Neural crest cell (in vitro differentiated cells): ENCODE data around the gene TNIP2. TPM values are rescaled to one million over a fixed set of nuclear protein-coding genes. Genes with fewer than 3 reads are reported as not detected.

ENCODE experiments used
- DNase-seq: peaks from one replicate; pipeline ENCODE4 v3.0.0; 2021; ENCODE audit warnings: low read depth, mixed read lengths, low spot score
- H3K27ac Mint-ChIP-seq: one replicate; pipeline ENCODE4 v1.8.0; 2021; ENCODE audit warnings: mild to moderate bottlenecking, mixed read lengths; ENCODE audit not compliant: unreplicated experiment
- H3K27me3 Mint-ChIP-seq: 2 replicates; pipeline ENCODE4 v1.8.0; 2021; ENCODE audit warnings: low read depth, mild to moderate bottlenecking, mixed read lengths
- H3K36me3 Mint-ChIP-seq: 2 replicates; pipeline ENCODE4 v1.8.0; 2021; ENCODE audit warnings: low read depth, mild to moderate bottlenecking, mixed read lengths
- H3K4me1 Mint-ChIP-seq: 2 replicates; pipeline ENCODE4 v1.8.0; 2021; ENCODE audit warnings: mixed read lengths
- H3K4me3 Mint-ChIP-seq: one replicate; pipeline ENCODE4 v1.8.0; 2021; ENCODE audit warnings: mild to moderate bottlenecking, mixed read lengths
- H3K9me3 Mint-ChIP-seq: 2 replicates; pipeline ENCODE4 v1.8.0; 2021; ENCODE audit warnings: mixed read lengths
- total RNA-seq: library from RNA; stranded (reverse); gene quantifications from 2 replicates; pipeline ENCODE4 v1.2.1, GENCODE V29; 2021
- TF ChIP-seq, protein P1 (sequence below): fragments of 200-600 bp; sonication (generic); conservative IDR thresholded peaks from 2 replicates; pipeline ENCODE4 v1.5.0; 2021; ENCODE audit warnings: antibody characterized with exemption, mild to moderate bottlenecking

Gene TNIP2
- total RNA-seq, 1 donor from 2014 or later = 25.1 TPM

DNA sequence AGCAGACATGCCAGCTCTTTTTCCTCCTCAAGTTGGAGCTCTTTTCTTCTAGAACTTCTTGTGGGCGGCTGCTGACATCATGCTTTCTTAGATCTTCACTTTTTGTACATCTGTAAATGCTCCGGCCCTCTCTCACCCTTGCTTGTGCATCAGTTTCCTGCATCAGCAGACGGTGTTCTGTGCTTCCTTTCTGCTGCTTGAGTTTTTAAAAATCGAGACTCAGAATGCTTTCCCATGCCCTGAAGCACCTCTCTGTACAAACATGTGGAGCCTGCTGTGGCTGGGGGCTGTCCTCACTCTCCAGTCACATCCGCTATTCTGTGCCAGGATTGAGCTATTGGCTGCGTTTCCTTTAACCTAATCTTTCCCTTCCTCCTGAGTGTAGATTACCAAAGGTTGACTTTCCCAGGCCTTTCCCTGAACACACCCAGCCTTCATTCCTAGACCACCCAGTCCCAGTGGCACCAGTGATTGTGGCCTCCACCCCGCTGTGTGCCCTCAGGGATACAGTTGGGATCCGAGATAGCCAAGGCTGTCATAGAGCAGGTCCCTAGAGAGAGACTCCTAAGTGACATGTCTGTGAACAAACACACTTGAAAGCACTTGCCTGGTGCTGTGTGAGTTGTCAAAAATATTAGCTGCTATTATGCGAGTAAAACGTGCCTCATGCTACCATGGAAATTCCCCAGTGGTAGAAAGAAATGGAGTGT is 41.9 kb downstream of the TNIP2 start:
- H3K36me3 Mint-ChIP-seq = peaks cover 31% of the 10 kb centered on the region
- no peak for DNase-seq
- no peak overlapping the region for H3K27ac Mint-ChIP-seq
- H3K4me3 Mint-ChIP-seq = no peak overlapping the region
- no peaks in the 10 kb centered on the region for H3K9me3 Mint-ChIP-seq
- TF ChIP-seq, protein P1, sequence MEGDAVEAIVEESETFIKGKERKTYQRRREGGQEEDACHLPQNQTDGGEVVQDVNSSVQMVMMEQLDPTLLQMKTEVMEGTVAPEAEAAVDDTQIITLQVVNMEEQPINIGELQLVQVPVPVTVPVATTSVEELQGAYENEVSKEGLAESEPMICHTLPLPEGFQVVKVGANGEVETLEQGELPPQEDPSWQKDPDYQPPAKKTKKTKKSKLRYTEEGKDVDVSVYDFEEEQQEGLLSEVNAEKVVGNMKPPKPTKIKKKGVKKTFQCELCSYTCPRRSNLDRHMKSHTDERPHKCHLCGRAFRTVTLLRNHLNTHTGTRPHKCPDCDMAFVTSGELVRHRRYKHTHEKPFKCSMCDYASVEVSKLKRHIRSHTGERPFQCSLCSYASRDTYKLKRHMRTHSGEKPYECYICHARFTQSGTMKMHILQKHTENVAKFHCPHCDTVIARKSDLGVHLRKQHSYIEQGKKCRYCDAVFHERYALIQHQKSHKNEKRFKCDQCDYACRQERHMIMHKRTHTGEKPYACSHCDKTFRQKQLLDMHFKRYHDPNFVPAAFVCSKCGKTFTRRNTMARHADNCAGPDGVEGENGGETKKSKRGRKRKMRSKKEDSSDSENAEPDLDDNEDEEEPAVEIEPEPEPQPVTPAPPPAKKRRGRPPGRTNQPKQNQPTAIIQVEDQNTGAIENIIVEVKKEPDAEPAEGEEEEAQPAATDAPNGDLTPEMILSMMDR = no peak
- H3K27me3 Mint-ChIP-seq = no peaks in the 10 kb centered on the region
- H3K4me1 Mint-ChIP-seq = peaks cover 12% of the 10 kb centered on the region

DNA sequence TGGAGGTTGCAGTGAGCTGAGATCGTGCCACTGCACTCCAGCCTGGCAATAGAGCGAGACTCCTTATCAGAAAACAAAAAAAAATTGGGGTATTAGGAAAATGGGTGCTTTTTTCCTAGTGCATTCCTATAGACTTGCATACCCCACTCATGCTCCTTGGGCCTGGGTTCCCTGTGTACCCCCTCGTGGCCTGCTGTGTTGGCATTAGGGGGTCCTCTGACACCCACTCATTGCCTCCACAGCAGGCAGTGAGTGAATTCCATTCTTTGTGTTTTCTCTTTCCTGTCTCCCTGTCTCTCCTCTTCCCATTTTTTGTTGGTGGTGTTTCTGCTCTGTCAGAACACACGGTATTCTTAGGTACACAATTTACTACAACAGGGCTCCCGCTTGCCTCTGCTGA is 42.8 kb downstream of the TNIP2 start:
- H3K4me1 Mint-ChIP-seq = peaks cover 12% of the 10 kb centered on the region
- DNase-seq = no peak
- no peaks in the 10 kb centered on the region for H3K27me3 Mint-ChIP-seq
- no peaks in the 10 kb centered on the region for H3K9me3 Mint-ChIP-seq
- TF ChIP-seq, protein P1 = no peak
- no peak overlapping the region for H3K27ac Mint-ChIP-seq
- peaks cover 27% of the 10 kb centered on the region for H3K36me3 Mint-ChIP-seq
- no peak overlapping the region for H3K4me3 Mint-ChIP-seq

DNA sequence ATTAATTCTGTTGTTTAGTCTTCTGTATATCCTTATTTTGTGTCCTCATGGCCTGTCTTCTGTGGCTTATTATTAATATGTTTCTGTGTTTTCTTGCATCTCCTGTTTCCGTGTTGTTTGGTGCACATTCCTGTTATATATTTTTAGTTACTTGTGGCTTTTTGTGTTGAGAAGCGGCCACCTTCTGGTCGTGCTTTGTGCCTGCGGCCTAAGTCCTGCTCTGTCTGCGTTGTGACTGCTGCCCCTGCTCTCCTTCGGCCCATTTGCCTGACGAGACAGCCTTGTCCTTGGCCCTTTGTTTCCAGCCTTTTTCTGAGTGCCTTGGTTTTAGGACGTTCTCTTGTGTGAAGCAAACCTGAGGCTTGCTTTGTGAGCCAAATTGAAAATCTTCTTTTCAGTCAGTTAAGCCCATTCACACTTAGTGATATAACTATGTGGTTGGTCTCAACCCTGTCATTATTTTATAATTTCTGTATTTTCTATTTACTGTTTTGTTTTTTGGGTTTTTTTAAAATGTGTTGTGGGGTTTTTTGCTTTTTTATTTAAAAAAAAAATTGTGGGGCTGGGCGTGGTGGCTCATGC is 43.8 kb downstream of the TNIP2 start:
- peaks cover 23% of the 10 kb centered on the region for H3K36me3 Mint-ChIP-seq
- peaks cover 12% of the 10 kb centered on the region for H3K4me1 Mint-ChIP-seq
- H3K27me3 Mint-ChIP-seq = no peaks in the 10 kb centered on the region
- H3K4me3 Mint-ChIP-seq = no peak overlapping the region
- DNase-seq = no peak
- no peaks in the 10 kb centered on the region for H3K9me3 Mint-ChIP-seq
- no peak overlapping the region for H3K27ac Mint-ChIP-seq
- TF ChIP-seq, protein P1 = peak; percentile 58

DNA sequence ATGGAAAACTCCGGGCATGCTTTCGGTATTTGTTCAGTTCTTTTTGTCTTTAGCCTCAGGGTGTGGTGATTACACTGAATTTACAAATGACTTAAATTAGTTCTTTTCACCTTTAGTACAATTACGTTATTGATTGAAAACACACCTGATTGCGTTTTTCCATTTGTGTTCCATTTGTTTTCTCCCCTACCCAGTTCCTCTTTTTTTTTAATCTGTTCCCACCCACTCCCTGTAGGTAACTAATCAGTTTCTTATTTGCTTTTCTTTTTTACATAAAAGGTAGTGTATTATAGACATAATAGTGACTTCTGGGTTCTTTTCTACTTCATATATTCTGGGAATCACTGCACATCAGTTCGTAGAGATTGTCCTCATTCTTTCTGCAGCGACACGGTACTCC is 53.4 kb downstream of the TNIP2 start:
- TF ChIP-seq, protein P1 = no peak
- Mint-ChIP-seq H3K4me3 (no peak overlapping the region), H3K27me3 (no peaks in the 10 kb centered on the region), H3K9me3 (no peaks in the 10 kb centered on the region), H3K4me1 (no peaks in the 10 kb centered on the region), H3K36me3 (peaks cover 23% of the 10 kb centered on the region), H3K27ac (no peak overlapping the region)
- DNase-seq = no peak

DNA sequence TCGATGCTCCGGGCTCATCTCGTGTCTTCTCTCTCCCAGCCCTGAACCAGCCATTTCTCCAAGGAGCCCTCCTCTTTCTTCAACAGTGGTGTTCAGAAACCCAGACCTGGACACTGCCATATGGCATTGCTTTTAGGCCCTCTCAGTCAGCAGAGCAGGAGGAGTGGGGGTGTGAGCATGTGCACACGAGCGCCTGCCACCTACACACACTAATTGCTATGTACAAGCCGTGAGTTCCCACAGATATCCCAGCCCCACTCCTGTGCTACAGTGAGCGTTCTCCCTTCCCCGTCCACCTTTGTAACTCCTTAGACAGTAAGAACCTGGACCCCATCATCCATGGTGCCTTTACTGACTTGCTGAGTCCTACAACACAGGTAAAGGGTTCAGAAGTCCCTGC is 53.8 kb downstream of the TNIP2 start:
- H3K27ac Mint-ChIP-seq = peak overlapping the region; percentile 12
- peaks cover 25% of the 10 kb centered on the region for H3K36me3 Mint-ChIP-seq
- no peaks in the 10 kb centered on the region for H3K27me3 Mint-ChIP-seq
- H3K9me3 Mint-ChIP-seq = no peaks in the 10 kb centered on the region
- no peak for DNase-seq
- TF ChIP-seq, protein P1 = no peak
- H3K4me1 Mint-ChIP-seq = no peaks in the 10 kb centered on the region
- H3K4me3 Mint-ChIP-seq = no peak overlapping the region
